Measurements from ENCODE around the gene CACHD1. TPM values are rescaled to one million over a fixed set of nuclear protein-coding genes. Genes with fewer than 3 reads are reported as not detected.
A peak's percentile ranks its signal among the peaks of the same experiment; 100 is the strongest.

Gene CACHD1
- total RNA-seq, 1 donor from 2014 or later, result 24.1 TPM

GRCh38 chr1:64572222-64572900 lies 102.4 kb downstream of the CACHD1 start:
- no peak for DNase-seq (ENCODE audit: low spot score in 2 of 2, unreplicated experiment in 2 of 2)
- Mint-ChIP-seq H3K4me3 (no peak overlapping the region), H3K9me3 (no peaks in the 10 kb centered on the region), H3K27me3 (ENCODE audit: low read depth) (no peaks in the 10 kb centered on the region), H3K36me3 (peaks cover 1% of the 10 kb centered on the region), H3K27ac (peak overlapping the region; percentile 72), H3K4me1 (peaks cover 74% of the 10 kb centered on the region)
- TF ChIP-seq CTCF (IDR thresholded peaks at IDR 0.05; ENCODE audit: unreplicated experiment), result no peak

- Mint-ChIP-seq H3K27ac (no peak overlapping the region), H3K4me3 (no peak overlapping the region), H3K36me3 (no peaks in the 10 kb centered on the region), H3K4me1 (peaks cover 62% of the 10 kb centered on the region), H3K9me3 (no peaks in the 10 kb centered on the region), H3K27me3 (ENCODE audit: low read depth) (no peaks in the 10 kb centered on the region)
- no peak for DNase-seq (ENCODE audit: low spot score in 2 of 2, unreplicated experiment in 2 of 2)
- no peak for TF ChIP-seq CTCF (IDR thresholded peaks at IDR 0.05; ENCODE audit: unreplicated experiment)
These were observed 104.4 kb downstream of the CACHD1 start for GRCh38 chr1:64574301-64574700.

GRCh38 chr1:64575881-64576676 lies 106.2 kb downstream of the CACHD1 start:
- peak overlapping the region; percentile 40 for H3K27ac Mint-ChIP-seq
- no peak for TF ChIP-seq CTCF (IDR thresholded peaks at IDR 0.05; ENCODE audit: unreplicated experiment)
- no peaks in the 10 kb centered on the region for H3K9me3 Mint-ChIP-seq
- H3K4me1 Mint-ChIP-seq, result peaks cover 46% of the 10 kb centered on the region
- H3K36me3 Mint-ChIP-seq, result no peaks in the 10 kb centered on the region
- H3K4me3 Mint-ChIP-seq, result no peak overlapping the region
- H3K27me3 Mint-ChIP-seq (ENCODE audit: low read depth), result no peaks in the 10 kb centered on the region
- no peak for DNase-seq (ENCODE audit: low spot score in 2 of 2, unreplicated experiment in 2 of 2)

GRCh38 chr1:64578270-64578973 lies 108.5 kb downstream of the CACHD1 start:
- H3K4me1 Mint-ChIP-seq, result peaks cover 24% of the 10 kb centered on the region
- TF ChIP-seq CTCF (IDR thresholded peaks at IDR 0.05; ENCODE audit: unreplicated experiment), result no peak
- no peak overlapping the region for H3K27ac Mint-ChIP-seq
- peaks cover under 1% of the 10 kb centered on the region for H3K36me3 Mint-ChIP-seq
- DNase-seq (ENCODE audit: low spot score in 2 of 2, unreplicated experiment in 2 of 2), result no peak
- H3K4me3 Mint-ChIP-seq, result no peak overlapping the region
- no peaks in the 10 kb centered on the region for H3K9me3 Mint-ChIP-seq
- no peaks in the 10 kb centered on the region for H3K27me3 Mint-ChIP-seq (ENCODE audit: low read depth)

GRCh38 chr1:64579767-64580166 lies 109.8 kb downstream of the CACHD1 start:
- H3K27me3 Mint-ChIP-seq (ENCODE audit: low read depth), result no peaks in the 10 kb centered on the region
- no peak for TF ChIP-seq CTCF (IDR thresholded peaks at IDR 0.05; ENCODE audit: unreplicated experiment)
- H3K4me1 Mint-ChIP-seq, result peaks cover 14% of the 10 kb centered on the region

More at GRCh38 chr1:64579767-64580166, 109.8 kb downstream of the CACHD1 start:
- Mint-ChIP-seq H3K36me3 (peaks cover 2% of the 10 kb centered on the region), H3K4me3 (no peak overlapping the region), H3K27ac (no peak overlapping the region), H3K9me3 (no peaks in the 10 kb centered on the region)
- no peak for DNase-seq (ENCODE audit: low spot score in 2 of 2, unreplicated experiment in 2 of 2)
